HCT116 (cell line): ENCODE results near the gene MYO1E.

Experiments
- ELF1 ChIP-seq: IDR thresholded peaks from 2 replicates; pipeline ENCODE4 v1.6.1; 2012; ENCODE audit warnings: low read depth, borderline replicate concordance
- EZH2 ChIP-seq: fragments of 200-600 bp; sonication (generic); IDR thresholded peaks from 2 replicates; pipeline ENCODE4 v1.6.1; 2017; ENCODE audit warnings: antibody characterized with exemption, mixed run types
- POLR2A ChIP-seq: IDR thresholded peaks from 2 replicates; pipeline ENCODE4 v1.7.0; 2011; ENCODE audit warnings: borderline replicate concordance; ENCODE audit not compliant: insufficient read depth, insufficient read length; ENCODE audit errors: extremely low read depth
- POLR2AphosphoS5 ChIP-seq: IDR thresholded peaks from 2 replicates; pipeline ENCODE4 v1.6.1; 2011; ENCODE audit warnings: mild to moderate bottlenecking, low read depth, low read length, moderate library complexity
- RAD21 ChIP-seq: IDR thresholded peaks from 2 replicates; pipeline ENCODE4 v1.6.1; 2012; ENCODE audit warnings: low read depth, mild to moderate bottlenecking
- SIN3A ChIP-seq: IDR thresholded peaks from 2 replicates; pipeline ENCODE4 v1.6.1; 2012; ENCODE audit warnings: low read depth

GRCh38 chr15:59366333-59367021 is 6.2 kb downstream of the MYO1E start:
- no peak for TF ChIP-seq POLR2A
- no peak for TF ChIP-seq RAD21
- TF ChIP-seq ELF1, result no peak
- no peak for TF ChIP-seq POLR2AphosphoS5
- no peak for TF ChIP-seq EZH2
- TF ChIP-seq SIN3A, result no peak
